ENCODE data around the gene TMEM151A.
"Not testable (repeated sequence)": the region's sequence is repeated elsewhere in the genome, so short reads cannot be mapped to it uniquely, and the experiment has no call there.

Gene TMEM151A

DNA sequence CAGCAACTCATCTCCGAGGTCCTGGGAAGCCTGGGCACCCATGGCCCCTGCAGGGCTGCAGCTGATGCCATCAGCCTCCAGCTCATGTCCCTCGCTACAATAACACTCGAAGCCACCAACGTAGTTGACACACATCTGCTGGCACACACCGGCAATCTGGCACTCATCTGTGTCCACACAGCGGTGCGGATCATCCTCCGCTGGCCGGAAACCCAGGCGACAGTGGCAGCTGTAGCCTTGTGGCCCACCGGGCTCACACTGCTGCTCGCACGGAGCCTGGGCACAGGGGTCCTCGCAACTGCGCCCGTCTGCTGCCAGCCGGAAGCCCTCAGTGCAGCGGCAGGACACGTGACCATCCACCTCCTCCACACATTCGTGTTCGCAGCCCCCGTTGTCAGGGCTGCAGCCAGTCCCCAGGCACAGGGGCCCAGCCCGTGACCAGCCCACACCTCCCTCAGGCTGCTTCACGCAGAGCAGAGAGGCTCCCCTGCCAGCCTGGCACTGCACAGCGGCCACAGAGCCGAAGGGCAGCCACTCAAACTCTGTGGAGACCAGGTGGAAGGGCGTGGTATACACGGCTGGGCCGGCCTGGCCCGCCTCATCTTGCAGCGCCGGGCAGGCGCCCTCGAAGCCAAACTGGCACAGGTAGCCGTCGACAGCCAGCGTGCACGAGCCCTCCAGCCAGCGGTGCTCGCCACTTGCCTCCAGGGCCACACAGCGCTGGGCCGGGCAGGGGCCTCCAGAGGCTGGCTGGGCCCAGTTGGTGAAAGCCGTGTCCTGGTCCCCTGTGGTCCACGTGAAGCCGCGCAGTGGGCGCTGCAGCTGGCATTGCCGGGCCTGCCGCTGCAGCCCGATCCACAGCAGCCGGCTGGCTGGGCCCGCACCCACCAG lies 24.5 kb downstream of the TMEM151A start:
- H3K4me3 ChIP-seq (ENCODE audit: low read length), result no peak overlapping the region
- no peak for DNase-seq (ENCODE audit: low read depth, low spot score)

DNA sequence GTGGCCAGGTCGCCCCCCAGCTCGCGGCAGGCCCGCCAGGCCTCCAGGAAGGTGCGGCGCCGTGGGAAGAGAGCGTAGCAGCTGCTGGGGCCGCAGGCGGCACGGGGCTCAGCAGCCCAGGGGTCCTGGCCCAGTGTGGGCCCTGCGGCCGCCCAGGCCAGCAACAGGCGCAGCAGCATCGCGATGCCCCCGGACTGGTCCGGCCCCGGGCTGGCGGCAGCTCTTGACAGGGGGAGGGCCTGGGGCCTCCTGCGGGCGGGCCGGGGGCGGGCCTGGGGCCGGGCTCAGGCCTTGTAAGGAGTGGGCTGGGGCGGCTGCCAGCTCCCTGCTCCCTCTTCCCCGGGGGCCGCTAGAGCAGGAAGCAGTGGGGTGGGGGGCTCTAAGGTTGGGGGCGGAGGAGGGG lies 25.2 kb downstream of the TMEM151A start, which contains the start of gene CD248:
CD248 (minus strand) TSS at position 196 of the 403 bp plus-strand sequence; CDS start at position 179, 17 bp downstream.
- peak within 1 kb of the TSS; percentile 41 for H3K4me3 ChIP-seq (ENCODE audit: low read length)
- no peak for DNase-seq (ENCODE audit: low read depth, low spot score)

DNA sequence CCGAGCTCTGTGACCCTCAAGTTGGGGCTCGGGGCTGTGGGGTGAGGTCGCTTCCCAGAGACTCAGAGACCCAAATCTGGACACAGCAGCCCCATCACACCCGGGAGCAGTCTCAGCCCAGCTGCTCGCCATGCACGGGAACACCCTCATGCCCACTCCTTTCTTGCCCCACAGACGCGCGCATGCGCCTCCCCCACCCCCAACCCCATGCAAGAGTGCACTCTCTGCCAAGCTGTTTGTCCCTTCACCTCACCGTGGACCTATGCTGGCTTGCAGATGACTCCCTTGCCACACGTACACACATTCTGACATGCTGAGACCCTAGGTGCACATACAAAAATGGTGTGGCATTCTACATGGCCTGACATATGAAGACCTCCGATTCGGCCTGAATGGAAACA lies 25.6 kb downstream of the TMEM151A start:
- DNase-seq (ENCODE audit: low read depth, low spot score), result peak; percentile 55
- H3K4me3 ChIP-seq (ENCODE audit: low read length), result peak overlapping the region; percentile 41

DNA sequence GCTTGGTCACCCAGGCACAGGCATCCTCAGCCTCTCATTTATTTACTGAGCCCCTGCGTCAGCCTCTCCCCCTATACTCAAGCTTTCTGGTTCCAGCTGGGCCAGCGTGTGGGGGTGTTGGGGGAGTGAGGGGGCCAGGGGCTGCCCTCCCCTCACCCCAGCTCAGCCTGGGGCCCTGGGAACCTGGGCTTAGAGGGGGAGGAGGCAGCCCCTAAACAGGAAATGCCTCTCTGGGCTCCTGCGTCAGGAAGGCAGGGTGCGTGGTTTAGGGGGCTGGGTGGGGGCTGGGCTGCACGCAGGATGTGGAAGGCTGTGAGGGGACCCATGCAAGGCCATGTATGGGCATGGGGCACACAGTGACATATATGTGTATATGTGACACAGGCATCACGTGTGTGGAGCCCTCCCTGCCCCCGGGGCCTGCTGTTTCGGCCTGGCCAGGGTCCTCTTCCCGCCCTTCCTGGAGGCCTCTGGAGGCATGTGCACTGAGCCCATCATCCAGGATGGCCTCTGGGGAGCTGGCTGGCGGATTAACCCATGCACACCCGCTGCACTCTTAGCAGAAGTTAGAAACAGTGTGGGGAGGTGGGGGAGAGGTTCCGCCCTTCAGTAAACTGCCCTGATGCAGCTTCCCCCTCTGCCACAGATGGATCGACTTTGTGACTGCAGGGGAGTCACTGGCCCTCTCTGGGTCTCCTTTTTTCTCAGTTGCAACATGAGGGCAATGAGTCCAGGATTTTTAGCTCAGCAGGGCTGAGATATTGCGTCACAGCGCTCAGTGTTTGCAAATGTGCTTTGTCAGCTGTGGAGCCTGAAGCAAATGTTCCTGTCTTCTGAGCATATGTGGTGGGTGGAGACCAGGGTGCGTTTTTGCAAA lies 26.3 kb downstream of the TMEM151A start:
- peak overlapping the region; percentile 41 for H3K4me3 ChIP-seq (ENCODE audit: low read length)
- peak; percentile 94 for DNase-seq (ENCODE audit: low read depth, low spot score)

DNA sequence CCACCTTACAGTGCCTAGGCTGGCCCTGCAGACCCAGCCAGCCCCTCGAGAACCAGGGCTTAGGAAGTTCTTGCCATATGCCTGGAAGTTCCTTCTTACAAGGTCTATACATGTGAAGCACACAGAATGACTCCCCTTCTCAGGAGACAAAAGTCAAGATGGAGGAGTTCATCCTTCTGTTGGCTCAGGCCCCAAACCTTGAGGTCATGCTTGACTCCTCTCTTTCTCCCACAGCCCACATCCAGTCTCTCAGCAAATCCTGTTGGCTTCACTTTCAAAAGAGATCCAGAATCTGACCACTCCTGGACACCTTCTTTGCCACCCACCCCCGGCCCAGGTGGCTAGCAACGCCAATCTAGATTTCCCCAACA lies 26.9 kb downstream of the TMEM151A start:
- H3K4me3 ChIP-seq (ENCODE audit: low read length), result peak overlapping the region; percentile 41; the same call in 1 of the 2 replicates
- no peak for DNase-seq (ENCODE audit: low read depth, low spot score)

DNA sequence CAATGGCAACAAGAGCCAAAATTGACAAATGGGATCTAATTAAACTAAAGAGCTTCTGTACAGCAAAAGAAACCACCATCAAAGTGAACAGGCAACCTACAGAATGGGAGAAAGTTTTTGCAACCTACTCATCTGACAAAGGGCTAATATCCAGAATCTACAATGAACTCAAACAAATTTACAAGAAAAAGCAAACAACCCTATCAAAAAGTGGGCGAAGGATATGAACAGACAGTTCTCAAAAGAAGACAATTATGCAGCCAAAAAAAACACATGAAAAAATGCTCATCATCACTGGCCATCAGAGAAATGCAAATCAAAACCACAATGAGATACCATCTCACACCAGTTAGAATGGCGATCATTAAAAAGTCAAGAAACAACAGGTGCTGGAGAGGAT lies 28.6 kb downstream of the TMEM151A start:
- not testable (repeated sequence) for H3K4me3 ChIP-seq (ENCODE audit: low read length); DNase-seq (ENCODE audit: low read depth, low spot score)

DNA sequence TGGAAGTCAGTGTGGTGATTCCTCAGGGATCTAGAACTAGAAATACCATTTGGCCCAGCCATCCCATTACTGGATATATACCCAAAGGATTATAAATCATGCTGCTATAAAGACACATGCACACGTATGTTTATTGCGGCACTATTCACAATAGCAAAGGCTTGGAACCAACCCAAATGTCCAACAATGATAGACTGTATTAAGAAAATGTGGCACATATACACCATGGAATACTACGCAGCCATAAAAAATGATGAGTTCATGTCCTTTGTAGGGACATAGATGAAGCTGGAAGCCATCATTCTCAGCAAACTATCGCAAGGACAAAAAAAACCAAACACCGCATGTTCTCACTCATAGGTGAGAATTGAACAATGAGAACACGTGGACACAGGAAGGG lies 29.1 kb downstream of the TMEM151A start:
- not testable (repeated sequence) for H3K4me3 ChIP-seq (ENCODE audit: low read length); DNase-seq (ENCODE audit: low read depth, low spot score)

DNA sequence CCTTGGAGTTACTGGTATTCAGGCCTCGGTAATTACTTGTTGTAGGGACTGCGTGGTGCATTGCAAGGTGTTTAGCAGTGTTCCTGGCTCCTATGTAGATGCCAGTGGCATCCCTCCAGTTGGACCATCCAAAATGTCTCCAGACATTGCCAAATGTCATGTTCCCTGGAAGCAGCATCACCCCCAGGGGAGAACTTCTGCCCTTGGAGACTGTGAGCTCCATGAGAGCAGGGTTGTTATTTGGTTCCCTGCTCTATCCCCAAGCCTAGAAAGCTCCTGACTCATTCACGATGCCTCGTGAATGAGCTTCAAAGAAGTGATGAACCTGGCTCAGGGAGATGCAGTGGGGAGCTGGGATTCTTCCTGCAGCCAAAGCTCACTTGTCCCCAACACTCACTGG lies 29.9 kb downstream of the TMEM151A start:
- DNase-seq (ENCODE audit: low read depth, low spot score), result no peak
- H3K4me3 ChIP-seq (ENCODE audit: low read length), result no peak overlapping the region

DNA sequence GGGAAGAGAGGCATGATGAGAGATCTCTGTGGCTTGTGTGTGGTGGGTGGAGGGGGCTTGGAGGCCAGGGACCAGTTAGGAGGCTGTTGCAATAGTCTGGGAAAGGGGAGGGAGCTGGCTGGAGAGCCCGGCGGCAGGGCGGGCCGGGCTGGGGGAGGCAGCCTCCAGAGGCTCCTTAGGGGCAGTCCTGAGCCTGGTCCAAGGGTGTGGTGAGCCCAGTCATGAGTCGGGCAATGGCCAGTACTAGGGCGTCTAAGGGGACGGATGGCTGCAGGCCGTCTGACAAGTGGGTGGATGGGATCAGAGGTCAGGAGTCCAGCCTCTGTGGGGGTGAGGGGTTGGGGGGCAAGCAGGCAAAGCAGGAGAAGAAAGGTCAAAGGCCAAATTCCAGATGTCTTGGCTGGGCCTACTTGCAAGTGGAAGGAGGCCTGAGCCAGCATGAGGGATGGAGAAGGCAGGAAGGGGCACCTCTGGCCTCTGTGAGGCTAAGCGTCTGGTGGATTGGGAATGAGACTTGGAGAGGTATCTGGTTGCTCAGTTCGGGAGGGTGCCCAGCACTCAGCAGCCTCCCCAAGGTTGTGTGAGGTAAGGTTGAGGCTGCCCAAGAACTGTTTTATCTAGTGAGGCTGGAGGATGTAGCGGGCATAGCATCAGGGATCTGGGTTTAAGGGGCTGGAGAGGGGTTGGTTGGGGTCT lies 31.2 kb downstream of the TMEM151A start:
- no peak for DNase-seq (ENCODE audit: low read depth, low spot score)

DNA sequence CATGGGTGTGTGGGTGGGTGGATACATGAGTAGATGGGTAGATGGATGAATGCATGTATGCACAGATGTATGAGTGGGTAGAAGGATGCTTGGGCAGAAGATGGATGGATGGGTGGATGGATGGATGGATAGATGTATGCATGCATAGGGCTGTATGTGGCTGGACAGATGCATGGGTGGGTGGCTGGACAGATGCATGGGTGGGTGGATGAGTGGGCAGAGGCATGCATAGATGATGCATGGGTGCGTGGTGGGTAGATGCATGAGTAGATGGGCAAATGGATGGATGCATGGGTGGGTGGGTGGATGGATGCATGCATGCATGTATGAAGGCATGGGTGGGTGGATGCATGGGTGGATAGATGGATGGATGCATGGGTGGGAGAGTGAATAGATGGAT lies 32.0 kb downstream of the TMEM151A start:
- DNase-seq (ENCODE audit: low read depth, low spot score), result no peak
- no peak overlapping the region for H3K4me3 ChIP-seq (ENCODE audit: low read length)

More for the DNA sequence above, 31.2 kb downstream of the TMEM151A start:
- H3K4me3 ChIP-seq (ENCODE audit: low read length), result no peak overlapping the region

DNA sequence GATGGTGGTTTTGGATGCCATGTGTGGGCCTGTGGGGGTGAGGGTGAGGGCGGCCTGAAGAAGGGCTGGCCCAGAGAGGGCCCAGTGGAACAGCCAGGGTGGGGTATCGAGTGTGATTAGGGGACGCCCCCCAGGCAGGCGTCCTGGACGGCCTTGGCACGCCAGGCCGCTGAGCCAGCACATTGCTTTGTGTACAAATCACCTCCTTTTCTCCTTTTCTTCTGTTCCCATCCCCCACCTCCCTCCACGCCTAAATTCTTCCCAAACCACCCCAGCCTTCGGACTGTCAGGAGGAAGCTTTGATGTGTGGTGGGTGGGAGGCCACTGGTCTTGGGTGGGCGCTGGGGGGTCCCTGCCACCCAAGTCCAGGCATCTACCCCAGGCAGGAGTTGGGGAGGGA lies 33.0 kb downstream of the TMEM151A start:
- no peak for DNase-seq (ENCODE audit: low read depth, low spot score)
- H3K4me3 ChIP-seq (ENCODE audit: low read length), result no peak overlapping the region

DNA sequence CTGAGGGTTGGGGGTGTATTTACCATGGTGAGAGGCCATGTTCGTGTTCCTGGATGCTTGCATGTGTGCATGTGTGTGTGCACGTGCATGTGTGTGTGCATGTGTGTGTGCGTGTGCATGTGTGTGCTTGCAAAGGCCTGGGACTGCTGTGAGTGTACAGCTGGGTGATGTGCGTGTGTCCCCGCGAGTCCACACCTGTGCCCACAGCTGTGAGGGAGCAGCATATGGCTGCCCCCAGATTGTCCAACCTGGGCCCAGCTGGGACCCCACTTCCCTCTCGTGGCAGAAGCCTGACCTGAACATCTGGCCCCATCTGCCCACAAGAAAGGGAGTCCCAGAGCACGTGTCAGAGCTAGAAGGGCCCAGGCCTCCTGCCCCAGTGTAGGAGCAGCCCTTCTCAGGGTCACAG lies 33.6 kb downstream of the TMEM151A start:
- DNase-seq (ENCODE audit: low read depth, low spot score), result peak; percentile 75
- no peak overlapping the region for H3K4me3 ChIP-seq (ENCODE audit: low read length)

DNA sequence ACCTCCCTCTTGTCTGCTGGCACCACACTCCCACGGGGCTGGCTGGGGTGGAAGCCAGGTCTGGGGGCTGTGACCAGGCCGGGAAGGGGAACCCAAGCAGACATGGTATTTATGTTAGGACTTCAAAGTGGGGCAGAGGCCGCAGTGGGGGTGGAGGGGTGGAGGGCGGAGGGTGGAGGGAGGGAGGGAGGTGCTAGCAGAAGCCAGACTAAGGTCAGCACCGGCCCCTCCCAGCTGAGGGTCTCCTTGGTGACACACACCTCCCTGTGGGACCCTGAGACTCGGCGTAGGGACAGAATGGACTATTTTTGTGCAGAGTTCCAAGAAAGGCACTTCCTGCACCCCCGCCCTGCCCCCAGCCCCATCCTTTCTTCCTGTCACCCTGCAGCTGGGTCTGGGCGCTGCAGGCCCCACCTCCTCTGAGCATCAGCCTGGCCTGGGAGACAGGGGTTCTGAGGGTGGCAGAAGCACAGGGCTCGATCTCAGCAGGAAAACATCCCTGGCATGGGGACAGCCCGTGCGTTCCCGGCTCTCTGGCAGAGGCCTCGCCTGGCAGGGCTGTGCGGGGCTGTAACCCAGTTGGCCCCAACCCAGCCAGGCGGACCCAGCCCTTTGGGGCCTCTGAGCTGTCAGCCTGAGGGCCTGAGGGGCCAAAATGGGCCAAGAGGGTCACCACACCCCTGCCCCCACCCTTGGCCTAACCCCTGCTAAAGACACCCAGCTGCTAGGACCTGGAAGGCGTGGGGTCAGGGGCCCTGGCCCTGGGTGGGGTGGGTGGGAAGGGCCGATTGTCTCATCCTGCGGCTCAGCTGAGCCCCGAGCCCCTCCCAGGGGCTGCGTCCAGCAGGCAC lies 34.8 kb downstream of the TMEM151A start:
- DNase-seq (ENCODE audit: low read depth, low spot score), result peak; percentile 60

DNA sequence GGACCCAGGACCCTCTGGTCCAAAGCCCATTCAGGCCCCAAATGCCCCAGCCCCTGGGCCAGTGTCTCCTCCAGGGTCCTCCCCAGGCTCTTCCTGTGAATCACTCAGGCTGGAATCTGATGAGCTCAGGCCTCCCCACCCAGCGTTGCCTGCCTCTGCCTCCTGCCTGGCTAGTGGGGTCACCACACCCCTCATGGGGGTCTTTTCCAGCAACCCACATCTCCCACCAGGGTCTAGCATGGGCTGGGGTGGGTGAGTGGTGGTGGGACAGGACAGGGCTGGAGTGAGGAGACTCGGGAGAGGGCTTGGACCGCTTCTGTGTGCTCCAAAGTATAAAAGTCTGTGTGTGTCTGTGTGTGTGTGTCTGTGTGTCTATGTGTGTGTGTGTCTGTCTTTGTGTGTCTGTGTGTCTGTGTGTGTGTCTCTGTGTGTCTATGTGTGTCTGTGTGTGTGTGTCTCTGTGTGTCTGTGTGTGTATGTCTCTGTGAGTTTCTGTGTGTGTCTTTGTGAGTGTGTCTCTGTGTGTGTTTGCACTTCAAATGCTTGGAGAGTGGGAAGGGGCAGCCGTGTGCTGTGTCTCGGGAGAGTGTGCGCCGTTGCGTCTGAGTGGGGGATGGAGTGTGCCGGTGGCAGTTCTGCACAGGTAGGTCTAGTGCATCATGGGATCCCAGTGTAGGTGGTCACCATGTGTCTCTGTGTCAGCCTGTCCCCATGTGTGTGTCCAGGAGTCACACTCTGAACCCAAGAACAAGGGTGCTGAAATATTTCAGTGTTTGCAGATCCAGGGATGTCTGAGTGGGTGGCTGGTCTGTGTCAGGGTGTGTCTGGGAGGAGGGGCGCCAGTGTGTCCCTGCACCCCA lies 35.7 kb downstream of the TMEM151A start:
- DNase-seq (ENCODE audit: low read depth, low spot score), result no peak
- no peak overlapping the region for H3K4me3 ChIP-seq (ENCODE audit: low read length)

More for the DNA sequence above, 34.8 kb downstream of the TMEM151A start:
- no peak overlapping the region for H3K4me3 ChIP-seq (ENCODE audit: low read length)

DNA sequence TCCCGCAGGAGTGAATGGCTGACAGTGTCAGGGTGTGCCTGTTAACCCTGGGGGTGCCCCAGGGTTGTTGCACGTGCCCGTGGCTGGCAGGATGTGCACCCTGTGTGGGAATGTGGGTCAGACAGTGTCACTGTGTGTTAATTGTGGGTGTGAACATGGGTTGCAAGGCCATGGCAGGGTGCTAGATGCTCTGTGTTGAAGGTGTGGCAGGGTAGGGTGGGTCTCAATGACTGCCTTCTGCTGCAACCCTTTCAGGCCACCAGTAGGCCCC lies 36.3 kb downstream of the TMEM151A start:
- no peak for DNase-seq (ENCODE audit: low read depth, low spot score)
- no peak overlapping the region for H3K4me3 ChIP-seq (ENCODE audit: low read length)

DNA sequence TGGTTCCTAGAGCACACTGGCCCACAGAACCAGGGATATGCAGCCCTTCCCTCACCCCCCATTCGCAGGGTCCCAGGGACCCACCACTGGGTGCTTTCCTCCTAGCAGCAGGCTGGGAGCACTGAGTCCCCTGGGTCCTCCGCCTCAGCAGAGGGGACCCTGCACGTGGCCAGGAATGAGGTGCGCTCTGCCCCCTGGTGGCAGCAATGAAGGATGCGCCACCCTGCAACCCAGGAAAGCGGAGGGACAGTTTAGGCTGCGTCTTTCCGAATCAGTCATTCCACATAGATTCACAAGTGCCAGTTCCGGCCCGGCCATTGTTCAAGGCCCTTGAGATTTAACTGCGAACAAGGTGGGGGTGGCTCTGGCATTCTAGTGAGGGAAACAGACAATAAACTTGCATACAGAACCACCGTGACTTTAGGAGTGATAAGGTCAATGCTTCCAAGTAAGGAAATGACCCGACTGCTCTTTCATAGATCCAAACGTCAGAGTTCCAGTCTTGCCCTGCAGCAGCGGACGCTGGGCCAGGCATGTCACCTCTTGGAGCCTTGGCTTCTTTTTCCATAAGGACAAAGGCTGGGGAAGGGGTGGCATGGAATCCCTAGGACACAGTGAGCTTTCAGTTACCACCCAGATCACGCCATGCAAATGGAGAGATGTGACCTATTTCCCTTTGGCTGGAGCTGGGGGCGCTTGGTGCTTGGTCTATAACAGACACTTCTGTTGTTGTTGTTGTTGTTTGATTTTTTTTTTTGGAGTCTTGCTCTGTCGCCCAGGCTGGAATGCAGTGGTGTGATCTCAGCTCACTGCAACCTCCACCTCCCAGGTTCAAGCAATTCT lies 36.8 kb downstream of the TMEM151A start:
- peak; percentile 75 for DNase-seq (ENCODE audit: low read depth, low spot score)

DNA sequence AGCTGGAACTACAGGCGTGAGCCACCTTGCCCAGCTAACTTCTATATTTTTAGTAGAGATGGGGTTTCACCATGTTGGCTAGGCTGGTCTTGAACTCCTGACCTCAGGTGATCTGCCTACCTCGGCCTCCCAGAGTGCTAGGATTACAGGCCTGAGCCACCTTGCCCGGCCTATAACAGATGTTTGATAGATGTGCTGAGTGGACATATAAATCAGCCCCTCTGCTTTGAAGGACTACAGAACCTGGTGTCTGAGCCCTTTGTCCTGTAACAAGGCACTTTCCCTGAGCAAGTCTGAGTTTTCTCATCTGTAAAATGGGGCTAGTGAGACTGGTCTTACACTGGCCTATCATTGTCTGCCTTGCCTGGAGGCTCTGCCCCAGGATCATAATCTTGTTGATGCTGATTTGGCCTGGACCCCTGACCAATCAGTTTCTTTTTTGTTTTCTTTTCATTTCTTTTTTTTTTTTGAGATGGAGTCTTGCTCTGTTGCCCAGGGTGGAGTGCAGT lies 37.5 kb downstream of the TMEM151A start:
- H3K4me3 ChIP-seq (ENCODE audit: low read length), result no peak overlapping the region

More for the DNA sequence above, 36.8 kb downstream of the TMEM151A start:
- H3K4me3 ChIP-seq (ENCODE audit: low read length), result no peak overlapping the region

More for the DNA sequence above, 37.5 kb downstream of the TMEM151A start:
- DNase-seq (ENCODE audit: low read depth, low spot score), result no peak

All from Jurkat, Clone E6-1 (cell line).